HepG2 (cell line): ENCODE data around the gene INTS1. TPM values are rescaled to one million over a fixed set of nuclear protein-coding genes. Genes with fewer than 3 reads are reported as not detected.

ENCODE experiments used
- FOXK2 ChIP-seq: fragments of 450-650 bp; IDR thresholded peaks from 2 replicates; pipeline ENCODE4 v1.6.1; 2016
- HNRNPL ChIP-seq: fragments of 200-400 bp; formaldehyde crosslinking; IDR thresholded peaks from 2 replicates; pipeline ENCODE4 v1.6.1; 2017; ENCODE audit warnings: mild to moderate bottlenecking, low read depth, low read length
- MTF1 ChIP-seq: sonication (generic); formaldehyde crosslinking; IDR thresholded peaks from 2 replicates; pipeline ENCODE4 v1.5.0; 2020; ENCODE audit warnings: missing genetic modification reagents
- SRY ChIP-seq: sonication (generic); formaldehyde crosslinking; IDR thresholded peaks from 2 replicates; pipeline ENCODE4 v1.8.0; 2022; ENCODE audit warnings: mild to moderate bottlenecking, missing genetic modification reagents
- ZBTB38 ChIP-seq: sonication (generic); formaldehyde crosslinking; IDR thresholded peaks from 2 replicates; pipeline ENCODE4 v1.5.1; 2020; ENCODE audit warnings: mild to moderate bottlenecking, missing genetic modification reagents
- ZNF296 ChIP-seq: sonication (generic); formaldehyde crosslinking; conservative IDR thresholded peaks from 2 replicates; pipeline ENCODE4 v1.5.0; 2020; ENCODE audit warnings: mild to moderate bottlenecking, missing genetic modification reagents
- ZNF431 ChIP-seq: sonication (generic); formaldehyde crosslinking; IDR thresholded peaks from 2 replicates; pipeline ENCODE4 v1.9.0; 2022; ENCODE audit warnings: missing genetic modification reagents, low read depth, mild to moderate bottlenecking, borderline replicate concordance
- ZNF501 ChIP-seq: sonication (generic); formaldehyde crosslinking; IDR thresholded peaks from 2 replicates; pipeline ENCODE4 v1.5.1; 2020; ENCODE audit warnings: mild to moderate bottlenecking, moderate library complexity, missing genetic modification reagents
- ZNF543 ChIP-seq: sonication (generic); formaldehyde crosslinking; IDR thresholded peaks from 2 replicates; pipeline ENCODE4 v1.4.0; 2020; ENCODE audit warnings: mild to moderate bottlenecking, missing genetic modification reagents
- ZNF556 ChIP-seq: sonication (generic); formaldehyde crosslinking; IDR thresholded peaks from 2 replicates; pipeline ENCODE4 v1.4.0; 2020; ENCODE audit warnings: mild to moderate bottlenecking, missing genetic modification reagents, borderline replicate concordance
- ZNF780A ChIP-seq: sonication (generic); formaldehyde crosslinking; IDR thresholded peaks from 2 replicates; pipeline ENCODE4 v1.8.0; 2022; ENCODE audit warnings: mild to moderate bottlenecking, missing genetic modification reagents, moderate library complexity
- ZNF879 ChIP-seq: sonication (generic); formaldehyde crosslinking; IDR thresholded peaks from 2 replicates; pipeline ENCODE4 v1.8.1; 2023; ENCODE audit warnings: missing genetic modification reagents
- ZSCAN21 ChIP-seq: sonication (generic); formaldehyde crosslinking; IDR thresholded peaks from 2 replicates; pipeline ENCODE4 v1.8.0; 2022; ENCODE audit warnings: mild to moderate bottlenecking, missing genetic modification reagents, moderate library complexity, borderline replicate concordance
- polyA plus RNA-seq, 8 experiments: library from polyadenylated mRNA; depleted of rRNA in 3 of 8; stranded (reverse) in 7 of 8; unstranded in 1 of 8; fragments of >200 nt; fragmentation: Illumina TruSeq in 4 of 8; extraction: Trizol in 4 of 8; gene quantifications; 2 replicates each; pipeline versions ENCODE4 v1.2.1 to v1.2.3, GENCODE V29; 2011 to 2016; ENCODE audit warnings: low read depth in 4 of 8, missing spikeins in 1 of 8, mixed read lengths in 1 of 8; ENCODE audit not compliant: insufficient read depth in 1 of 8
- total RNA-seq, 5 experiments: library from RNA; depleted of rRNA; stranded (reverse); fragments of >200 nt; fragmentation: Illumina TruSeq; extraction: Trizol; gene quantifications; 2 replicates each; pipeline ENCODE4 v1.2.3, GENCODE V29; 2016; ENCODE audit warnings: low read depth in 1 of 5
- TF ChIP-seq, protein P1 (sequence below): sonication (generic); formaldehyde crosslinking; IDR thresholded peaks from 2 replicates; pipeline ENCODE4 v1.4.0; 2020; ENCODE audit warnings: mild to moderate bottlenecking, missing genetic modification reagents, borderline replicate concordance
- TF ChIP-seq, protein P2 (sequence below): sonication (generic); formaldehyde crosslinking; IDR thresholded peaks from 2 replicates; pipeline ENCODE4 v1.8.0; 2022; ENCODE audit warnings: missing genetic modification reagents, mild to moderate bottlenecking, borderline replicate concordance
- TF ChIP-seq, protein P3 (sequence below), 2 experiments: sonication (generic) in 1 of 2; formaldehyde crosslinking in 1 of 2; IDR thresholded peaks; 2 replicates each; pipeline versions ENCODE4 v1.4.0 to v1.6.1; 2018 to 2020; ENCODE audit warnings: missing genetic modification reagents in 2 of 2, borderline replicate concordance in 1 of 2, low read depth in 1 of 2, mild to moderate bottlenecking in 1 of 2, missing biosample characterization in 1 of 2

INTS1 gene
- total and polyA plus RNA-seq, 2 of the 13 experiments (the other 11 are each of a cell fraction or from before 2014, with no cell fraction given) = 13.7 to 29.0 TPM

DNA sequence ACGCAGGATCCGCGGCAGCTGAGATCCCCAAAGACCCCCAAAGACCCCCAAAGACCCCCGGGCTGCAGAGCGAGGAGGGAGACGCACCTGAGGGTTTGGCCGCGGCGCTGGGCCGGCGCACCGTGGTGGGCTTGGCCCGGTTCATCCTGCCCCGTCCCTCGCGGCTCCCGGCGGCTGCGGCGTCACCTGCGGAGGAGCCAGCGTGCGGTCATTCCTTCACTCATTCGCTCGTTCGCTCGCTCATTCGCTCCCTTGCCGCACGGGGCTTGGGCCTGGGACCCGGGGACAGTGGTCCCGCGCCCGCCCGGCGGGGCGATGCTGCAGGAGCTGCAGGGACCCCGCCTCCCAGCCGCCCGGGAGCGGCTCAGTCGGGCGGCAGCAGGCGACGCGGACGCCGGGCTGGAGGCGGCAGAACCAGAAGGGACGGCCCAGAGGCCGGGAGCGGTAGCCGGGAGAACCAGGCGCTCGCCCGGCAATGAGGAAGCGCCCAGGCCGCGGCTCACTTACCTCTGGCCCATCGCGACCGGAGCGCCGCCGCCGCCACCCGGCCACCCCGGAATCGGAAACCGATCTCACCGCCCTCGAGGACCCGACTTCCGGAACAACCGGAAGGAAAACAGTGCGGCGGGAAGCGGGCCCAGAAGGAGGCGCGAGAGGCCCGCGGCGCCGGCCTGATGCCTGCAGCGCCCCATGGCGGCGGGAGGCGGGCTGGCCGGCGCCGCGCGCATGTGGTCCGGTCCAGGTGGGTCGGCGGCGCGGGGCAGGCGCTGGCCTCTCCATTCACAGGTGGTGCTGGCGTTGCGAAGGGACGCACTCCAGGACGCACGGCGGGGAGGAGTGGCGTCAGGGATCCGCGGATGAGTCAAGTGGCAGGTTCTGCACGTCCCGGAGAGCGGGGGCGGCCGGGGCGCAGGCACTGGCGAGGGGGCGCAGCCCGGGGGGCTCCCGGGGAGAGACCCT is at the start of gene INTS1 (continued):
- TF ChIP-seq, protein P1, sequence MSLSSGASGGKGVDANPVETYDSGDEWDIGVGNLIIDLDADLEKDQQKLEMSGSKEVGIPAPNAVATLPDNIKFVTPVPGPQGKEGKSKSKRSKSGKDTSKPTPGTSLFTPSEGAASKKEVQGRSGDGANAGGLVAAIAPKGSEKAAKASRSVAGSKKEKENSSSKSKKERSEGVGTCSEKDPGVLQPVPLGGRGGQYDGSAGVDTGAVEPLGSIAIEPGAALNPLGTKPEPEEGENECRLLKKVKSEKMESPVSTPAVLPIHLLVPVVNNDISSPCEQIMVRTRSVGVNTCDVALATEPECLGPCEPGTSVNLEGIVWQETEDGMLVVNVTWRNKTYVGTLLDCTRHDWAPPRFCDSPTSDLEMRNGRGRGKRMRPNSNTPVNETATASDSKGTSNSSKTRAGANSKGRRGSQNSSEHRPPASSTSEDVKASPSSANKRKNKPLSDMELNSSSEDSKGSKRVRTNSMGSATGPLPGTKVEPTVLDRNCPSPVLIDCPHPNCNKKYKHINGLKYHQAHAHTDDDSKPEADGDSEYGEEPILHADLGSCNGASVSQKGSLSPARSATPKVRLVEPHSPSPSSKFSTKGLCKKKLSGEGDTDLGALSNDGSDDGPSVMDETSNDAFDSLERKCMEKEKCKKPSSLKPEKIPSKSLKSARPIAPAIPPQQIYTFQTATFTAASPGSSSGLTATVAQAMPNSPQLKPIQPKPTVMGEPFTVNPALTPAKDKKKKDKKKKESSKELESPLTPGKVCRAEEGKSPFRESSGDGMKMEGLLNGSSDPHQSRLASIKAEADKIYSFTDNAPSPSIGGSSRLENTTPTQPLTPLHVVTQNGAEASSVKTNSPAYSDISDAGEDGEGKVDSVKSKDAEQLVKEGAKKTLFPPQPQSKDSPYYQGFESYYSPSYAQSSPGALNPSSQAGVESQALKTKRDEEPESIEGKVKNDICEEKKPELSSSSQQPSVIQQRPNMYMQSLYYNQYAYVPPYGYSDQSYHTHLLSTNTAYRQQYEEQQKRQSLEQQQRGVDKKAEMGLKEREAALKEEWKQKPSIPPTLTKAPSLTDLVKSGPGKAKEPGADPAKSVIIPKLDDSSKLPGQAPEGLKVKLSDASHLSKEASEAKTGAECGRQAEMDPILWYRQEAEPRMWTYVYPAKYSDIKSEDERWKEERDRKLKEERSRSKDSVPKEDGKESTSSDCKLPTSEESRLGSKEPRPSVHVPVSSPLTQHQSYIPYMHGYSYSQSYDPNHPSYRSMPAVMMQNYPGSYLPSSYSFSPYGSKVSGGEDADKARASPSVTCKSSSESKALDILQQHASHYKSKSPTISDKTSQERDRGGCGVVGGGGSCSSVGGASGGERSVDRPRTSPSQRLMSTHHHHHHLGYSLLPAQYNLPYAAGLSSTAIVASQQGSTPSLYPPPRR = 0 out of 2 replicates have a peak, but pooled peaks have one; percentile 27
- TF ChIP-seq MTF1 (CRISPR knock-in tag) (no peak), ZNF296 (CRISPR knock-in tag) (no peak), ZNF543 (CRISPR knock-in tag) (0 out of 2 replicates have a peak, but pooled peaks have one; percentile 56), ZNF780A (CRISPR knock-in tag) (no peak), ZNF501 (CRISPR knock-in tag) (peak; percentile 50; the same call in 1 of the 2 replicates), ZNF431 (no peak), FOXK2 (peak; percentile 75; the same call in 1 of the 2 replicates), ZBTB38 (peak; percentile 68; the same call in 1 of the 2 replicates), HNRNPL (no peak), SRY (CRISPR knock-in tag) (peak; percentile 61), ZNF879 (CRISPR knock-in tag) (0 out of 2 replicates have a peak, but pooled peaks have one; percentile 45), ZSCAN21 (CRISPR knock-in tag) (peak; percentile 74; the same call in 1 of the 2 replicates), ZNF556 (CRISPR knock-in tag) (peak; percentile 95)
- TF ChIP-seq, protein P2, sequence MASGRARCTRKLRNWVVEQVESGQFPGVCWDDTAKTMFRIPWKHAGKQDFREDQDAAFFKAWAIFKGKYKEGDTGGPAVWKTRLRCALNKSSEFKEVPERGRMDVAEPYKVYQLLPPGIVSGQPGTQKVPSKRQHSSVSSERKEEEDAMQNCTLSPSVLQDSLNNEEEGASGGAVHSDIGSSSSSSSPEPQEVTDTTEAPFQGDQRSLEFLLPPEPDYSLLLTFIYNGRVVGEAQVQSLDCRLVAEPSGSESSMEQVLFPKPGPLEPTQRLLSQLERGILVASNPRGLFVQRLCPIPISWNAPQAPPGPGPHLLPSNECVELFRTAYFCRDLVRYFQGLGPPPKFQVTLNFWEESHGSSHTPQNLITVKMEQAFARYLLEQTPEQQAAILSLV (CRISPR knock-in tag) = 0 out of 2 replicates have a peak, but pooled peaks have one; percentile 48
- TF ChIP-seq, protein P3, sequence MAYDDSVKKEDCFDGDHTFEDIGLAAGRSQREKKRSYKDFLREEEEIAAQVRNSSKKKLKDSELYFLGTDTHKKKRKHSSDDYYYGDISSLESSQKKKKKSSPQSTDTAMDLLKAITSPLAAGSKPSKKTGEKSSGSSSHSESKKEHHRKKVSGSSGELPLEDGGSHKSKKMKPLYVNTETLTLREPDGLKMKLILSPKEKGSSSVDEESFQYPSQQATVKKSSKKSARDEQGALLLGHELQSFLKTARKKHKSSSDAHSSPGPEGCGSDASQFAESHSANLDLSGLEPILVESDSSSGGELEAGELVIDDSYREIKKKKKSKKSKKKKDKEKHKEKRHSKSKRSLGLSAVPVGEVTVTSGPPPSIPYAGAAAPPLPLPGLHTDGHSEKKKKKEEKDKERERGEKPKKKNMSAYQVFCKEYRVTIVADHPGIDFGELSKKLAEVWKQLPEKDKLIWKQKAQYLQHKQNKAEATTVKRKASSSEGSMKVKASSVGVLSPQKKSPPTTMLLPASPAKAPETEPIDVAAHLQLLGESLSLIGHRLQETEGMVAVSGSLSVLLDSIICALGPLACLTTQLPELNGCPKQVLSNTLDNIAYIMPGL (CRISPR knock-in tag; IDR thresholded peaks at IDR 0.05; ENCODE audit: borderline replicate concordance in 1 of 2, low read depth in 1 of 2) = peak; percentile 80 to 82; a peak in 3 of 4 replicates
